Gastrocnemius medialis (tissue), 4 donors: ENCODE measurements around the gene ZNF763. TPM values are rescaled to one million over a fixed set of nuclear protein-coding genes. Genes with fewer than 3 reads are reported as not detected.

Experiments
- ATAC-seq, 2 donors: fragments of 150-250 bp; one replicate each; pipeline ENCODE4 v1.9.1; 2016
- DNase-seq, 2 donors: peaks; one replicate each; pipeline ENCODE4 v3.0.0-alpha.2; 2019
- H3K27ac ChIP-seq, 4 donors: fragments of 200-600 bp; sonication (generic); 1 replicate in 1 of 4; 2 replicates in 3 of 4; pipeline ENCODE4 v1.5.1; 2016 to 2018; ENCODE audit warnings: mild to moderate bottlenecking in 2 of 4, moderate library complexity in 1 of 4
- H3K27me3 ChIP-seq, 3 donors: fragments of 200-600 bp; sonication (generic) in 2 of 3; 1 replicate in 1 of 3; 2 replicates in 2 of 3; pipeline versions ENCODE4 v1.5.1 to v1.6.0; 2016 to 2019; ENCODE audit warnings: mild to moderate bottlenecking in 1 of 3, moderate library complexity in 1 of 3
- H3K36me3 ChIP-seq, 2 donors: fragments of 200-600 bp; sonication (generic) in 1 of 2; one replicate each; pipeline ENCODE4 v1.5.1; 2017 to 2018
- H3K4me1 ChIP-seq, 2 donors: fragments of 200-600 bp; sonication (generic) in 1 of 2; one replicate each; pipeline ENCODE4 v1.5.1; 2016 to 2017; ENCODE audit warnings: mild to moderate bottlenecking in 2 of 2
- H3K4me3 ChIP-seq, 4 donors: fragments of 200-600 bp; sonication (generic) in 3 of 4; 1 replicate in 1 of 4; 2 replicates in 3 of 4; pipeline ENCODE4 v1.5.1; 2016 to 2019; ENCODE audit warnings: mild to moderate bottlenecking in 2 of 4
- H3K9me3 ChIP-seq, 3 donors: fragments of 200-600 bp; sonication (generic) in 2 of 3; 1 replicate in 1 of 3; 2 replicates in 2 of 3; pipeline ENCODE4 v1.5.1; 2016 to 2019
- CTCF ChIP-seq, 5 experiments: fragments of 450-650 bp in 3 of 5; fragments of 200-600 bp in 2 of 5; sonication (generic) in 2 of 5; IDR thresholded peaks in 4 of 5; conservative IDR thresholded peaks in 1 of 5; 1 replicate in 4 of 5; 2 replicates in 1 of 5; pipeline ENCODE4 v1.5.1; 2016 to 2019; ENCODE audit warnings: antibody characterized with exemption in 5 of 5, mild to moderate bottlenecking in 3 of 5, moderate library complexity in 3 of 5
- POLR2A ChIP-seq, 2 donors: fragments of 450-650 bp; IDR thresholded peaks; one replicate each; pipeline ENCODE4 v1.6.1; 2017; ENCODE audit warnings: antibody characterized with exemption in 2 of 2, mild to moderate bottlenecking in 2 of 2, moderate library complexity in 2 of 2
- in situ Hi-C, 4 donors: fragments of 200-750 bp; cut with MboI; loops; one replicate each; pipeline versions ENCODE4 v1.15.0 to v1.8.0; 2017; ENCODE audit warnings: low sequenced_read_pairs in 4 of 4
- intact Hi-C: fragments of 100-400 bp; cut with DNase I; formaldehyde crosslinking; loops from one replicate; pipeline ENCODE4 v1.15.1; 2023; ENCODE audit warnings: low total_unique reads
- total RNA-seq, 4 donors: library from RNA; depleted of rRNA; stranded (reverse); fragments of >200 nt; gene quantifications; one replicate each; pipeline versions ENCODE4 v1.1.0 to v1.2.3, GENCODE V29; 2016

ZNF763 gene
- total RNA-seq, 4 donors from 2014 or later: 0.46 to 0.80 (median 0.54) TPM

GRCh38 chr19:11970174-11970573 is 5.3 kb downstream of the ZNF763 start:
- H3K27ac ChIP-seq: no peak overlapping the region
- ATAC-seq (no peak), DNase-seq (no peak)
- H3K9me3 ChIP-seq: no peaks in the 10 kb centered on the region
- H3K36me3 ChIP-seq: no peaks in the 10 kb centered on the region
- H3K27me3 ChIP-seq: no peaks in the 10 kb centered on the region
- intact Hi-C loops (no loop called here), in situ Hi-C loops (no loop called here)
- no peak overlapping the region for H3K4me3 ChIP-seq
- peaks cover 4% of the 10 kb centered on the region in 2 donors for H3K4me1 ChIP-seq
- no peak for TF ChIP-seq POLR2A (IDR thresholded peaks at IDR 0.05)
- no peak for TF ChIP-seq CTCF (IDR thresholded peaks at IDR 0.05 in 4 of 5, conservative IDR thresholded peaks at IDR 0.05 in 1 of 5)

GRCh38 chr19:11971041-11971440 is 6.2 kb downstream of the ZNF763 start:
- Histone ChIP-seq H3K36me3 (no peaks in the 10 kb centered on the region), H3K27me3 (no peaks in the 10 kb centered on the region), H3K9me3 (no peaks in the 10 kb centered on the region), H3K27ac (no peak overlapping the region), H3K4me3 (no peak overlapping the region), H3K4me1 (no peaks in the 10 kb centered on the region)
- DNase-seq (no peak), ATAC-seq (no peak)
- intact Hi-C loops: no loop called here
- TF ChIP-seq CTCF (IDR thresholded peaks at IDR 0.05 in 4 of 5, conservative IDR thresholded peaks at IDR 0.05 in 1 of 5): no peak
- no peak for TF ChIP-seq POLR2A (IDR thresholded peaks at IDR 0.05)
- in situ Hi-C loops: no loop called here

- Histone ChIP-seq H3K4me3 (no peak overlapping the region), H3K36me3 (peaks cover 0 to 16% of the 10 kb centered on the region in 2 donors), H3K4me1 (no peaks in the 10 kb centered on the region), H3K9me3 (peaks cover 0 to 13% (median 0%) of the 10 kb centered on the region in 3 donors), H3K27ac (no peak overlapping the region), H3K27me3 (no peaks in the 10 kb centered on the region)
- DNase-seq: no peak
- no peak for TF ChIP-seq POLR2A (IDR thresholded peaks at IDR 0.05)
- TF ChIP-seq CTCF (IDR thresholded peaks at IDR 0.05 in 4 of 5, conservative IDR thresholded peaks at IDR 0.05 in 1 of 5): no peak
- in situ Hi-C loops (no loop called here), intact Hi-C loops (no loop called here)
- ATAC-seq: no peak
These were observed 8.4 kb downstream of the ZNF763 start for GRCh38 chr19:11973019-11973810.

- DNase-seq (no peak), ATAC-seq (no peak)
- intact Hi-C loops: no loop called here
- Histone ChIP-seq H3K9me3 (peaks cover 6 to 47% (median 18%) of the 10 kb centered on the region in 3 donors), H3K4me1 (no peaks in the 10 kb centered on the region), H3K27me3 (no peaks in the 10 kb centered on the region), H3K4me3 (peak overlapping the region in 1 of 4 donors; percentile 30), H3K27ac (no peak overlapping the region), H3K36me3 (peaks cover 0 to 35% of the 10 kb centered on the region in 2 donors)
- no peak for TF ChIP-seq POLR2A (IDR thresholded peaks at IDR 0.05)
- no peak for TF ChIP-seq CTCF (IDR thresholded peaks at IDR 0.05 in 4 of 5, conservative IDR thresholded peaks at IDR 0.05 in 1 of 5)
- in situ Hi-C loops: no loop called here
These were observed 13.8 kb downstream of the ZNF763 start for GRCh38 chr19:11978492-11979100.
